Measurements from ENCODE around the gene DHX15. TPM values are rescaled to one million over a fixed set of nuclear protein-coding genes. Genes with fewer than 3 reads are reported as not detected.

DHX15 gene
- total and polyA plus RNA-seq, 11 donors: 24.0 to 67.8 (median 55.3) TPM

GRCh38 chr4:24547979-24548378 lies 36.4 kb downstream of the DHX15 start:
- Histone ChIP-seq H3K9me3 (no peaks in the 10 kb centered on the region), H3K4me1 (peaks cover 0 to 64% (median 25%) of the 10 kb centered on the region in 12 donors), H3K27me3 (no peaks in the 10 kb centered on the region), H3K27ac (no peak overlapping the region), H3K4me3 (no peak overlapping the region), H3K36me3 (peaks cover 0 to 57% (median 33%) of the 10 kb centered on the region in 9 donors)
- DNase-seq (no peak), ATAC-seq (no peak)
- TF ChIP-seq, protein P1, sequence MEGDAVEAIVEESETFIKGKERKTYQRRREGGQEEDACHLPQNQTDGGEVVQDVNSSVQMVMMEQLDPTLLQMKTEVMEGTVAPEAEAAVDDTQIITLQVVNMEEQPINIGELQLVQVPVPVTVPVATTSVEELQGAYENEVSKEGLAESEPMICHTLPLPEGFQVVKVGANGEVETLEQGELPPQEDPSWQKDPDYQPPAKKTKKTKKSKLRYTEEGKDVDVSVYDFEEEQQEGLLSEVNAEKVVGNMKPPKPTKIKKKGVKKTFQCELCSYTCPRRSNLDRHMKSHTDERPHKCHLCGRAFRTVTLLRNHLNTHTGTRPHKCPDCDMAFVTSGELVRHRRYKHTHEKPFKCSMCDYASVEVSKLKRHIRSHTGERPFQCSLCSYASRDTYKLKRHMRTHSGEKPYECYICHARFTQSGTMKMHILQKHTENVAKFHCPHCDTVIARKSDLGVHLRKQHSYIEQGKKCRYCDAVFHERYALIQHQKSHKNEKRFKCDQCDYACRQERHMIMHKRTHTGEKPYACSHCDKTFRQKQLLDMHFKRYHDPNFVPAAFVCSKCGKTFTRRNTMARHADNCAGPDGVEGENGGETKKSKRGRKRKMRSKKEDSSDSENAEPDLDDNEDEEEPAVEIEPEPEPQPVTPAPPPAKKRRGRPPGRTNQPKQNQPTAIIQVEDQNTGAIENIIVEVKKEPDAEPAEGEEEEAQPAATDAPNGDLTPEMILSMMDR (IDR thresholded peaks at IDR 0.05): no peak
- TF ChIP-seq POLR2A (IDR thresholded peaks at IDR 0.05): no peak
- WGBS, 4 donors: 88 to 90% (median 89%) methylated on average over 11 of the region's 11 CpGs
- intact Hi-C loops (cut with DNase I): no loop called here

- WGBS, 4 donors: 74 to 82% (median 78%) methylated on average over 4 of the region's 4 CpGs
- peaks cover 0 to 39% (median 5%) of the 10 kb centered on the region in 12 donors for H3K4me1 ChIP-seq
- peaks cover 0 to 78% (median 61%) of the 10 kb centered on the region in 9 donors for H3K36me3 ChIP-seq
- no peaks in the 10 kb centered on the region for H3K9me3 ChIP-seq
- ATAC-seq (no peak), DNase-seq (no peak)
- intact Hi-C loops (cut with DNase I): no loop called here
- no peaks in the 10 kb centered on the region for H3K27me3 ChIP-seq
- TF ChIP-seq, protein P1 (IDR thresholded peaks at IDR 0.05): no peak
- no peak for TF ChIP-seq POLR2A (IDR thresholded peaks at IDR 0.05)
- no peak overlapping the region for H3K4me3 ChIP-seq
- H3K27ac ChIP-seq: peak overlapping the region in 1 of 12 donors; percentile 43
These were observed 40.0 kb downstream of the DHX15 start for GRCh38 chr4:24544208-24544988.

GRCh38 chr4:24537025-24537424 lies 47.3 kb downstream of the DHX15 start:
- intact Hi-C loops (cut with DNase I): no loop called here
- no peak for TF ChIP-seq POLR2A (IDR thresholded peaks at IDR 0.05)
- TF ChIP-seq, protein P1 (IDR thresholded peaks at IDR 0.05): no peak
- Histone ChIP-seq H3K9me3 (no peaks in the 10 kb centered on the region), H3K27me3 (no peaks in the 10 kb centered on the region), H3K4me1 (peaks cover 0 to 21% (median 3%) of the 10 kb centered on the region in 12 donors), H3K36me3 (peaks cover 0 to 97% (median 80%) of the 10 kb centered on the region in 9 donors), H3K4me3 (no peak overlapping the region), H3K27ac (no peak overlapping the region)
- 72 to 90% (median 82%) methylated on average over 7 of the region's 7 CpGs for WGBS, 4 donors
- DNase-seq (no peak), ATAC-seq (peak in 2 of 4 donors; percentile 46 to 59)

DNA sequence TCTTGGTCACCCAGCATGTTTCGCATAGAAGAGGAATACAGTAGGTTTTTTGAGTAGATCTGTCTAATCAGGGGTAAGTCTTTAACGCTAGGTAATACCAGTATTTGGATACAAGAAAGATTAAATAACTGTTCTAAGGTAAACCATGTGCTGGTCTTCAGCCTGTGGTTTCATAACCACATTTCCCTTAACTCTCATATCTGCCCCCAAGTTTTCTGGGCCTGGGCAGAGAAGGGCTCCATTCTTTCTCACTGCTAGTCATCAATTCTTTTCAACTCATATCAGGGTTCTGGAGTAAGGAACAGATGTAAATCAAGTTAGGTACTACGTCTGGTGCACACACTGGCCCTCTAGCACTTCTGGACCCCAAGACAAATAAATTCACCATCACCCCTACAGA lies 49.0 kb downstream of the DHX15 start:
- H3K9me3 ChIP-seq: no peaks in the 10 kb centered on the region
- peaks cover 0 to 96% (median 80%) of the 10 kb centered on the region in 9 donors for H3K36me3 ChIP-seq
- 95 to 97% (median 95%) methylated on average over 3 of the region's 3 CpGs for whole genome bisulfite sequencing, 4 donors
- no peak overlapping the region for H3K4me3 ChIP-seq
- H3K27me3 ChIP-seq: no peaks in the 10 kb centered on the region
- intact Hi-C loops (cut with DNase I): no loop called here
- no peak for TF ChIP-seq POLR2A (IDR thresholded peaks at IDR 0.05)
- TF ChIP-seq, protein P1 (IDR thresholded peaks at IDR 0.05): no peak
- no peak overlapping the region for H3K27ac ChIP-seq
- ATAC-seq (no peak), DNase-seq (no peak)
- H3K4me1 ChIP-seq: peaks cover 0 to 21% (median 3%) of the 10 kb centered on the region in 12 donors
